Smooth muscle cell (in vitro differentiated cells): ENCODE data around the gene KIN. TPM values are rescaled to one million over a fixed set of nuclear protein-coding genes. Genes with fewer than 3 reads are reported as not detected.

Source experiments
- DNase-seq: peaks from one replicate; lab custom pipeline; 2025; ENCODE audit not compliant: unreplicated experiment; lab: John Stamatoyannopoulos, UW
- H2AFZ ChIP-seq: fragments of 200-600 bp; sonication (generic); 2 replicates; pipeline ENCODE4 v1.6.0; 2016; ENCODE audit warnings: antibody characterized with exemption, low read depth, mild to moderate bottlenecking
- H3F3A ChIP-seq: fragments of 200-600 bp; sonication (generic); 2 replicates; pipeline ENCODE4 v1.6.0; 2017; ENCODE audit warnings: antibody characterized with exemption, low read depth
- H3K27ac ChIP-seq: fragments of 200-600 bp; sonication (generic); 2 replicates; pipeline ENCODE4 v1.5.1; 2016; ENCODE audit warnings: low read depth, mild to moderate bottlenecking
- H3K27me3 ChIP-seq: fragments of 200-600 bp; sonication (generic); 2 replicates; pipeline ENCODE4 v1.6.1; 2016; ENCODE audit warnings: low read depth, mild to moderate bottlenecking
- H3K36me3 ChIP-seq: fragments of 200-600 bp; sonication (generic); 2 replicates; pipeline ENCODE4 v1.5.1; 2016; ENCODE audit warnings: low read depth
- H3K4me1 ChIP-seq: fragments of 200-600 bp; sonication (generic); 2 replicates; pipeline ENCODE4 v1.5.1; 2016; ENCODE audit warnings: low read depth
- H3K4me2 ChIP-seq: fragments of 200-600 bp; sonication (generic); 2 replicates; pipeline ENCODE4 v1.6.0; 2016; ENCODE audit warnings: mild to moderate bottlenecking
- H3K4me3 ChIP-seq: fragments of 200-600 bp; sonication (generic); 2 replicates; pipeline ENCODE4 v1.5.1; 2016; ENCODE audit warnings: mild to moderate bottlenecking
- H3K79me2 ChIP-seq: fragments of 200-600 bp; sonication (generic); 2 replicates; pipeline ENCODE4 v1.6.0; 2016; ENCODE audit warnings: low read depth, mild to moderate bottlenecking
- H3K9ac ChIP-seq: fragments of 200-600 bp; sonication (generic); 2 replicates; pipeline ENCODE4 v1.6.0; 2016; ENCODE audit warnings: low read depth
- H3K9me3 ChIP-seq: fragments of 200-600 bp; sonication (generic); replicated peaks from 2 replicates; pipeline ENCODE4 v1.5.1; 2016; ENCODE audit warnings: low read depth
- H4K20me1 ChIP-seq: fragments of 200-600 bp; sonication (generic); 2 replicates; pipeline ENCODE4 v1.6.0; 2016; ENCODE audit warnings: low read depth
- CTCF ChIP-seq: fragments of 200-600 bp; sonication (generic); IDR thresholded peaks from 2 replicates; pipeline ENCODE4 v1.5.1; 2017; ENCODE audit warnings: borderline replicate concordance, mild to moderate bottlenecking, antibody characterized with exemption; ENCODE audit not compliant: insufficient read depth, poor library complexity, severe bottlenecking
- WGBS: methylation state at CpG from one replicate; pipeline ENCODE4 v1.1.7; 2016; ENCODE audit warnings: low lambda C conversion rate; 5-methylcytosine and 5-hydroxymethylcytosine counted together
- polyA plus RNA-seq: library from polyadenylated mRNA; unstranded; fragments of >200 nt; fragmentation: Nextera tagmentation; extraction: Ambion mirVana; gene quantifications from 2 replicates; pipeline ENCODE4 v1.2.1, GENCODE V29; 2016
- total RNA-seq: library from RNA; depleted of rRNA; stranded (reverse); fragments of >200 nt; gene quantifications from 2 replicates; pipeline ENCODE4 v1.2.3, GENCODE V29; 2014

Gene KIN
- total and polyA plus RNA-seq, 2 experiments from 2014 or later, result 11.5 to 27.9 TPM

- Histone ChIP-seq H3K9me3 (no peaks in the 10 kb centered on the region), H3K79me2 (peaks cover 86% of the 10 kb centered on the region), H3K4me3 (no peak overlapping the region), H3K36me3 (no peaks in the 10 kb centered on the region), H2AFZ (no peak overlapping the region), H3F3A (peaks cover 11% of the 10 kb centered on the region), H3K27me3 (no peaks in the 10 kb centered on the region), H3K4me1 (peaks cover 25% of the 10 kb centered on the region), H3K27ac (peak overlapping the region; percentile 10), H3K9ac (no peak overlapping the region), H3K4me2 (no peak overlapping the region), H4K20me1 (peaks cover 68% of the 10 kb centered on the region)
- 90% methylated on average over 1 of the region's 1 CpG for WGBS
- no peak for TF ChIP-seq CTCF
- DNase-seq, result no peak
Measured at GRCh38 chr10:7792541-7792940, 4.7 kb upstream of the KIN start.

GRCh38 chr10:7789390-7789789 lies 1.6 kb upstream of the KIN start:
- no peak for TF ChIP-seq CTCF
- Histone ChIP-seq H2AFZ (no peak overlapping the region), H3F3A (no peaks in the 10 kb centered on the region), H3K36me3 (no peaks in the 10 kb centered on the region), H3K4me3 (peak overlapping the region; percentile 94), H3K4me2 (peak overlapping the region; percentile 89), H3K9me3 (no peaks in the 10 kb centered on the region), H3K4me1 (peaks cover 29% of the 10 kb centered on the region), H3K79me2 (peaks cover 98% of the 10 kb centered on the region), H3K27me3 (no peaks in the 10 kb centered on the region), H3K27ac (peak overlapping the region; percentile 48), H4K20me1 (peaks cover 88% of the 10 kb centered on the region), H3K9ac (peak overlapping the region; percentile 90)
- WGBS, result 51% methylated on average over 3 of the region's 3 CpGs
- DNase-seq, result no peak

- H4K20me1 ChIP-seq, result peaks cover 89% of the 10 kb centered on the region
- no peak for DNase-seq
- H3K27ac ChIP-seq, result peak overlapping the region; percentile 48
- H3F3A ChIP-seq, result no peaks in the 10 kb centered on the region
- H3K9me3 ChIP-seq, result no peaks in the 10 kb centered on the region
- H3K27me3 ChIP-seq, result no peaks in the 10 kb centered on the region
- no peaks in the 10 kb centered on the region for H3K36me3 ChIP-seq
- peak overlapping the region; percentile 69 for H2AFZ ChIP-seq
- TF ChIP-seq CTCF, result no peak
- H3K4me3 ChIP-seq, result peak overlapping the region; percentile 94
- peak overlapping the region; percentile 89 for H3K4me2 ChIP-seq
- peaks cover 98% of the 10 kb centered on the region for H3K79me2 ChIP-seq
- 3% methylated on average over 25 of the region's 25 CpGs for WGBS
- H3K4me1 ChIP-seq, result peaks cover 29% of the 10 kb centered on the region
- H3K9ac ChIP-seq, result peak overlapping the region; percentile 90
Measured at GRCh38 chr10:7788639-7789286, 970 bp upstream of the KIN start.

- H3F3A ChIP-seq, result no peaks in the 10 kb centered on the region
- H3K9ac ChIP-seq, result peak overlapping the region; percentile 97
- no peak for TF ChIP-seq CTCF
- H3K79me2 ChIP-seq, result peaks cover 98% of the 10 kb centered on the region
- no peaks in the 10 kb centered on the region for H3K9me3 ChIP-seq
- peak overlapping the region; percentile 94 for H3K4me3 ChIP-seq
- H4K20me1 ChIP-seq, result peaks cover 89% of the 10 kb centered on the region
- 5% methylated on average over 25 of the region's 26 CpGs for WGBS
- no peak for DNase-seq
- no peaks in the 10 kb centered on the region for H3K36me3 ChIP-seq
- H3K4me1 ChIP-seq, result peaks cover 29% of the 10 kb centered on the region
- no peaks in the 10 kb centered on the region for H3K27me3 ChIP-seq
- H3K4me2 ChIP-seq, result peak overlapping the region; percentile 86
- peak overlapping the region; percentile 94 for H2AFZ ChIP-seq
- H3K27ac ChIP-seq, result peak overlapping the region; percentile 65
Measured at GRCh38 chr10:7787150-7787856, 490 bp downstream of the KIN start.
